ENCODE data around the gene RBM19.

RBM19 gene

DNA sequence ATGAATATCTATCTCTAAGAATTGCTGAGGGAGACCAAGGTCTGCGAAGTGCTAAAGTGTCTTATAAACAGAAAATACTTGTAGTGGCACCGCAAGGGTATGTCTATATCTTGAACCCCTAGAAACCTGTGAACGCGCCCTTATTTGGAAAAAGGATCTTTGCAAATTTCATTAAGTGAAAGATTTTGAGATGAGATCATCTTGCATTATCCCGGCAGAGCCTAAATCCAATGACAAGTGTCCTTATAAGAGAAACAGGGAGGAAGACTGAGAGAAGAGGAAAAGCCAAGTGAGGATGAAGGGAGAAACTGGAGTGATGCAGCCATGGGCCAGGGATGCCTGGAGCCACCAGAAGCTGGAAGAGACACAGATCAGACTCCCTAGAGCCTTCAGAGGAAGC is 27.7 kb downstream of the RBM19 start:
- no peak for DNase-seq (ENCODE audit: low read depth)
- TF ChIP-seq, protein P1, sequence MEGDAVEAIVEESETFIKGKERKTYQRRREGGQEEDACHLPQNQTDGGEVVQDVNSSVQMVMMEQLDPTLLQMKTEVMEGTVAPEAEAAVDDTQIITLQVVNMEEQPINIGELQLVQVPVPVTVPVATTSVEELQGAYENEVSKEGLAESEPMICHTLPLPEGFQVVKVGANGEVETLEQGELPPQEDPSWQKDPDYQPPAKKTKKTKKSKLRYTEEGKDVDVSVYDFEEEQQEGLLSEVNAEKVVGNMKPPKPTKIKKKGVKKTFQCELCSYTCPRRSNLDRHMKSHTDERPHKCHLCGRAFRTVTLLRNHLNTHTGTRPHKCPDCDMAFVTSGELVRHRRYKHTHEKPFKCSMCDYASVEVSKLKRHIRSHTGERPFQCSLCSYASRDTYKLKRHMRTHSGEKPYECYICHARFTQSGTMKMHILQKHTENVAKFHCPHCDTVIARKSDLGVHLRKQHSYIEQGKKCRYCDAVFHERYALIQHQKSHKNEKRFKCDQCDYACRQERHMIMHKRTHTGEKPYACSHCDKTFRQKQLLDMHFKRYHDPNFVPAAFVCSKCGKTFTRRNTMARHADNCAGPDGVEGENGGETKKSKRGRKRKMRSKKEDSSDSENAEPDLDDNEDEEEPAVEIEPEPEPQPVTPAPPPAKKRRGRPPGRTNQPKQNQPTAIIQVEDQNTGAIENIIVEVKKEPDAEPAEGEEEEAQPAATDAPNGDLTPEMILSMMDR (IDR thresholded peaks at IDR 0.05; ENCODE audit: control insufficient read depth, insufficient read depth, low read depth, low read length, missing control alignments), result no peak
- no peak overlapping the region for H3K4me3 ChIP-seq (ENCODE audit: control insufficient read depth, low read depth, low read length)

DNA sequence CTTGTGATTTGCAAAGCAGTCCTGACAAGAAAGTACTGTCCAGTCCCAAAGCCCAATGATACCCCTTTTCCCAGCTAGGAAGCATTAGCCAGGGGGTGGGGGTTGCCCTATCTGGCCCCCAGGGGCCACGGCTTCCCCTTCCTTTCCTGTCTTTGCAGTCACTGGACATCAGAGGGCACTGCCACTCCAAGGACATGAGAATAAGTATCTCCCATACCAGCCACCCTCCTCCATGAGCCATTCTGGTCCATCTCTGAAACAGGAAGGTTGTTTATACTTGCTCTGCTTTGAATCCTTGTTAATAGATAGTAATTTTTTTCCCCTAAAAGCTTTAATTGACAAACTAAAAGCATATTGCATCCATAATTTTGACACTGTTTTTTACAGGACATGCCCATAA is 29.7 kb downstream of the RBM19 start:
- H3K4me3 ChIP-seq (ENCODE audit: control insufficient read depth, low read depth, low read length), result no peak overlapping the region
- no peak for DNase-seq (ENCODE audit: low read depth)
- TF ChIP-seq, protein P1 (IDR thresholded peaks at IDR 0.05; ENCODE audit: control insufficient read depth, insufficient read depth, low read depth, low read length, missing control alignments), result no peak

DNA sequence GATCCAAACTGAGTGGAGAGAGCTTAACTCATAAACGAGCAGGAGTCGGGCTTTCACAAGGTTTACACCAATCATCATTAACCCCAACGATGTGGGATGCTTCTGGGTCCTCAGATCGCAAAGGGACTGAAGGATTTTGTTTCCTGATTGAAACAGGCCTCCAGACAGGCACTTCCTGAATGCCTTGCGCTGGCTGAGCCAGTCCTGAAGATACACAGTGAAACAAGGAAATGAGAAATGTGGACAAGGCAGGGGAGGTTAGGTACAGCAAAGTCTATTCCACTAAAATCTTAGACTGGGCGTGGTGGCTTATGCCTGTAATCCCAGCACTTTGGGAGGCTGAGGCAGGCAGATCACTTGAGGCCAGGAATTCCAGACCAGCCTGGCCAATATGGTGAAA is 30.7 kb downstream of the RBM19 start:
- no peak overlapping the region for H3K4me3 ChIP-seq (ENCODE audit: control insufficient read depth, low read depth, low read length)
- no peak for DNase-seq (ENCODE audit: low read depth)
- TF ChIP-seq, protein P1 (IDR thresholded peaks at IDR 0.05; ENCODE audit: control insufficient read depth, insufficient read depth, low read depth, low read length, missing control alignments), result no peak

DNA sequence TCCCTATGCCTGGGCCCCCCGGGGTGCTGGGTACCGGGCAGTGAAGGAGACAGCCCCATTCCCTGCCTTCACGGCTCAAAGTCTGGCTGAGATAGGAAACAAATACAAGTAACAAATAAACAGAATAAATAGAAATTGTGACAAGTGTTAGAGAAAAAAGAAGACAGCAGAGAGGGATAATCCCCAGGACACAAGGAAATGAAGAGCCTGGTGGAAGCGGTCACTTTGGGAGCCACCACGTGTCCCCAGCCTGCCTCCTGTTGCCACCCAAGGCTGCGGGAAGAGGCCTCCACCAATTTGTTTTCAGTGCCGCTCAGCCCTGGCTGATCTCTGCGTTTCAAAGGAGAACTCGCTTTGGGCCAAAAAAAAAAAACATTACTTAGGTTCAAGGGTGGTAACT is 31.2 kb downstream of the RBM19 start:
- no peak overlapping the region for H3K4me3 ChIP-seq (ENCODE audit: control insufficient read depth, low read depth, low read length)
- DNase-seq (ENCODE audit: low read depth), result no peak
- TF ChIP-seq, protein P1 (IDR thresholded peaks at IDR 0.05; ENCODE audit: control insufficient read depth, insufficient read depth, low read depth, low read length, missing control alignments), result no peak

DNA sequence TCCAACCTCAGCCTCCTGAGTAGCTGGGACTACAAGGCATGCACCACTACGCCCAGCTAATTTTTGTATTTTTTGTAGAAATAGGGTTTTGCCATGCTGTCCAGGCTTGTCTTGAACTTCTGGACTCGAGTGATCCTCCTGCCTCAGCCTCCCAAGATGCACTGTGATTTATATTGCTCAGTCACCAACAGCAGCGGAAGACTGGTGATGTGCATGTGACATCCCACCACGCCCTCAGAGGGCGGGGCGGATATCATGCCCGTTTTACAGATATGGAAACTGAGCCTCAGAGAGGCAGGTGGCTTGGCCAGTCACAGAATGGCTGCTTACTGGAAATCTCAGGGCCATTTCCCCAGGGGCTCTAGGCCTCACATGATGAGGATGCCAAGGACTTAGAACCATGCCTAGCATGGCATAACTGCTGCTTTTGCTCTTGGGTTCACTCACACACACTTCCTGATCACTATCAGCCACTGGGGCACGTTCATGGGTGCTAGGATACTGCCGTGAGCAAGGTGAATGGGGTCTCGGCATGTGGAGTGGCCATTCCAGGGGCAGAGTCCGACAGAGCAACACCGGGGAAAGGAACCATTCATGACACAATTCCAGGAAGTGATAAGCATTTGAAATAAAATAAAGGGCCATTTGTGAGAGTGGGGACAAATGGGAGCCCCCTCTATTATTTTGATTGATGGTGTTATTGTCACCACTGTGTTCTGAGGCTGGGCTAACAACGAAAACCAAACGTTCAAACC is 31.9 kb downstream of the RBM19 start:
- TF ChIP-seq, protein P1 (IDR thresholded peaks at IDR 0.05; ENCODE audit: control insufficient read depth, insufficient read depth, low read depth, low read length, missing control alignments), result no peak
- DNase-seq (ENCODE audit: low read depth), result no peak
- no peak overlapping the region for H3K4me3 ChIP-seq (ENCODE audit: control insufficient read depth, low read depth, low read length)

DNA sequence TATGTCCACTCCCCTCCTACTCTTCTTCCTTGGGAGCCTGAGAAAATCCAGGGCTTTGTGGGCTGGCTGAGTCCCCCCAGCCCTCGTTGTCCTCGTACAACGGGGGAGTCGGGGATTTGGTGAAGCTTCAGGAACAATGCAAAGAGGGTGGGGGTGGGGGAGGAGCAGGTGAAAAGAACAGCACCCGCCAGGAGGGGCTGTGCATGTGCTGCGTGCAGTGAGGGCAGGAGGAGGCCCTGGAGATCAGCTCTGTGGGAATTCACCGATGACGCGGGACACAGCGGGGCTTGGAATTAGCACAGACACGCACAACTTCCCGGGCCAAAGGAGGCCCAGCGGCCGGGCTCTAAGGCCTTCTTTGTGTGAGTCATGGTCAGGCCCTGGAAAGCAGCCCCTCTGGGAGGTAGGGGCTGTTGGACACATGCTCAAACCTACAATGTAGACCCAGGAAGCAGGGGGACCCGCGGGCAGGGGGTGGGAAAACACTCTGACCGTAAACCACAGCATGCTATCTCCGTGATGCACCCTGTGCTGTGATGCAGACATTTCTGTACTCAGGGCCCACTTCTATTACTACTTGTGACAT is 32.8 kb downstream of the RBM19 start:
- no peak overlapping the region for H3K4me3 ChIP-seq (ENCODE audit: control insufficient read depth, low read depth, low read length)
- peak; percentile 18 for DNase-seq (ENCODE audit: low read depth)
- TF ChIP-seq, protein P1 (IDR thresholded peaks at IDR 0.05; ENCODE audit: control insufficient read depth, insufficient read depth, low read depth, low read length, missing control alignments), result no peak
